ENCODE results near the gene GMDS.

- no peak for TF ChIP-seq EZH2phosphoT487 (IDR thresholded peaks at IDR 0.05; ENCODE audit: unreplicated experiment)
- no peak for TF ChIP-seq STAT1 (IDR thresholded peaks at IDR 0.05; ENCODE audit: unreplicated experiment)
- TF ChIP-seq, protein P1, sequence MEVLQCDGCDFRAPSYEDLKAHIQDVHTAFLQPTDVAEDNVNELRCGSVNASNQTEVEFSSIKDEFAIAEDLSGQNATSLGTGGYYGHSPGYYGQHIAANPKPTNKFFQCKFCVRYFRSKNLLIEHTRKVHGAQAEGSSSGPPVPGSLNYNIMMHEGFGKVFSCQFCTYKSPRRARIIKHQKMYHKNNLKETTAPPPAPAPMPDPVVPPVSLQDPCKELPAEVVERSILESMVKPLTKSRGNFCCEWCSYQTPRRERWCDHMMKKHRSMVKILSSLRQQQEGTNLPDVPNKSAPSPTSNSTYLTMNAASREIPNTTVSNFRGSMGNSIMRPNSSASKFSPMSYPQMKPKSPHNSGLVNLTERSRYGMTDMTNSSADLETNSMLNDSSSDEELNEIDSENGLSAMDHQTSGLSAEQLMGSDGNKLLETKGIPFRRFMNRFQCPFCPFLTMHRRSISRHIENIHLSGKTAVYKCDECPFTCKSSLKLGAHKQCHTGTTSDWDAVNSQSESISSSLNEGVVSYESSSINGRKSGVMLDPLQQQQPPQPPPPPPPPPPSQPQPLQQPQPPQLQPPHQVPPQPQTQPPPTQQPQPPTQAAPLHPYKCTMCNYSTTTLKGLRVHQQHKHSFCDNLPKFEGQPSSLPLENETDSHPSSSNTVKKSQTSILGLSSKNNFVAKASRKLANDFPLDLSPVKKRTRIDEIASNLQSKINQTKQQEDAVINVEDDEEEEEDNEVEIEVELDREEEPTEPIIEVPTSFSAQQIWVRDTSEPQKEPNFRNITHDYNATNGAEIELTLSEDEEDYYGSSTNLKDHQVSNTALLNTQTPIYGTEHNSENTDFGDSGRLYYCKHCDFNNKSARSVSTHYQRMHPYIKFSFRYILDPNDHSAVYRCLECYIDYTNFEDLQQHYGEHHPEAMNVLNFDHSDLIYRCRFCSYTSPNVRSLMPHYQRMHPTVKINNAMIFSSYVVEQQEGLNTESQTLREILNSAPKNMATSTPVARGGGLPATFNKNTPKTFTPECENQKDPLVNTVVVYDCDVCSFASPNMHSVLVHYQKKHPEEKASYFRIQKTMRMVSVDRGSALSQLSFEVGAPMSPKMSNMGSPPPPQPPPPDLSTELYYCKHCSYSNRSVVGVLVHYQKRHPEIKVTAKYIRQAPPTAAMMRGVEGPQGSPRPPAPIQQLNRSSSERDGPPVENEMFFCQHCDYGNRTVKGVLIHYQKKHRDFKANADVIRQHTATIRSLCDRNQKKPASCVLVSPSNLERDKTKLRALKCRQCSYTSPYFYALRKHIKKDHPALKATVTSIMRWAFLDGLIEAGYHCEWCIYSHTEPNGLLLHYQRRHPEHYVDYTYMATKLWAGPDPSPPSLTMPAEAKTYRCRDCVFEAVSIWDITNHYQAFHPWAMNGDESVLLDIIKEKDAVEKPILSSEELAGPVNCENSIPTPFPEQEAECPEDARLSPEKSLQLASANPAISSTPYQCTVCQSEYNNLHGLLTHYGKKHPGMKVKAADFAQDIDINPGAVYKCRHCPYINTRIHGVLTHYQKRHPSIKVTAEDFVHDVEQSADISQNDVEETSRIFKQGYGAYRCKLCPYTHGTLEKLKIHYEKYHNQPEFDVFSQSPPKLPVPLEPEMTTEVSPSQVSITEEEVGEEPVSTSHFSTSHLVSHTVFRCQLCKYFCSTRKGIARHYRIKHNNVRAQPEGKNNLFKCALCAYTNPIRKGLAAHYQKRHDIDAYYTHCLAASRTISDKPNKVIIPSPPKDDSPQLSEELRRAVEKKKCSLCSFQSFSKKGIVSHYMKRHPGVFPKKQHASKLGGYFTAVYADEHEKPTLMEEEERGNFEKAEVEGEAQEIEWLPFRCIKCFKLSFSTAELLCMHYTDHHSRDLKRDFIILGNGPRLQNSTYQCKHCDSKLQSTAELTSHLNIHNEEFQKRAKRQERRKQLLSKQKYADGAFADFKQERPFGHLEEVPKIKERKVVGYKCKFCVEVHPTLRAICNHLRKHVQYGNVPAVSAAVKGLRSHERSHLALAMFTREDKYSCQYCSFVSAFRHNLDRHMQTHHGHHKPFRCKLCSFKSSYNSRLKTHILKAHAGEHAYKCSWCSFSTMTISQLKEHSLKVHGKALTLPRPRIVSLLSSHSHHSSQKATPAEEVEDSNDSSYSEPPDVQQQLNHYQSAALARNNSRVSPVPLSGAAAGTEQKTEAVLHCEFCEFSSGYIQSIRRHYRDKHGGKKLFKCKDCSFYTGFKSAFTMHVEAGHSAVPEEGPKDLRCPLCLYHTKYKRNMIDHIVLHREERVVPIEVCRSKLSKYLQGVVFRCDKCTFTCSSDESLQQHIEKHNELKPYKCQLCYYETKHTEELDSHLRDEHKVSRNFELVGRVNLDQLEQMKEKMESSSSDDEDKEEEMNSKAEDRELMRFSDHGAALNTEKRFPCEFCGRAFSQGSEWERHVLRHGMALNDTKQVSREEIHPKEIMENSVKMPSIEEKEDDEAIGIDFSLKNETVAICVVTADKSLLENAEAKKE (CRISPR knock-in tag; IDR thresholded peaks at IDR 0.05) = no peak
- TF ChIP-seq, protein P2, sequence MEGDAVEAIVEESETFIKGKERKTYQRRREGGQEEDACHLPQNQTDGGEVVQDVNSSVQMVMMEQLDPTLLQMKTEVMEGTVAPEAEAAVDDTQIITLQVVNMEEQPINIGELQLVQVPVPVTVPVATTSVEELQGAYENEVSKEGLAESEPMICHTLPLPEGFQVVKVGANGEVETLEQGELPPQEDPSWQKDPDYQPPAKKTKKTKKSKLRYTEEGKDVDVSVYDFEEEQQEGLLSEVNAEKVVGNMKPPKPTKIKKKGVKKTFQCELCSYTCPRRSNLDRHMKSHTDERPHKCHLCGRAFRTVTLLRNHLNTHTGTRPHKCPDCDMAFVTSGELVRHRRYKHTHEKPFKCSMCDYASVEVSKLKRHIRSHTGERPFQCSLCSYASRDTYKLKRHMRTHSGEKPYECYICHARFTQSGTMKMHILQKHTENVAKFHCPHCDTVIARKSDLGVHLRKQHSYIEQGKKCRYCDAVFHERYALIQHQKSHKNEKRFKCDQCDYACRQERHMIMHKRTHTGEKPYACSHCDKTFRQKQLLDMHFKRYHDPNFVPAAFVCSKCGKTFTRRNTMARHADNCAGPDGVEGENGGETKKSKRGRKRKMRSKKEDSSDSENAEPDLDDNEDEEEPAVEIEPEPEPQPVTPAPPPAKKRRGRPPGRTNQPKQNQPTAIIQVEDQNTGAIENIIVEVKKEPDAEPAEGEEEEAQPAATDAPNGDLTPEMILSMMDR (conservative IDR thresholded peaks at IDR 0.05; ENCODE audit: low read depth in 2 of 2) = no peak
- no peak for TF ChIP-seq EZH2 (IDR thresholded peaks at IDR 0.05; ENCODE audit: low read depth, unreplicated experiment)
- TF ChIP-seq JUNB (IDR thresholded peaks at IDR 0.05; ENCODE audit: unreplicated experiment) = no peak
Observed at GRCh38 chr6:1584996-1585668, 660.3 kb downstream of the GMDS start.
